Lower leg skin (tissue), 3 donors: Measurements from ENCODE around the gene NUDT19.

ENCODE experiments used
- POLR2A ChIP-seq, 2 donors: fragments of 450-650 bp; IDR thresholded peaks; one replicate each; pipeline ENCODE4 v1.6.1; 2016 to 2017; ENCODE audit warnings: antibody characterized with exemption in 2 of 2, mild to moderate bottlenecking in 1 of 2, moderate library complexity in 1 of 2
- TF ChIP-seq, protein P1 (sequence below), 3 donors: fragments of 450-650 bp; IDR thresholded peaks; one replicate each; pipeline ENCODE4 v1.5.1; 2016; ENCODE audit warnings: antibody characterized with exemption in 3 of 3, mild to moderate bottlenecking in 3 of 3, moderate library complexity in 2 of 3

DNA sequence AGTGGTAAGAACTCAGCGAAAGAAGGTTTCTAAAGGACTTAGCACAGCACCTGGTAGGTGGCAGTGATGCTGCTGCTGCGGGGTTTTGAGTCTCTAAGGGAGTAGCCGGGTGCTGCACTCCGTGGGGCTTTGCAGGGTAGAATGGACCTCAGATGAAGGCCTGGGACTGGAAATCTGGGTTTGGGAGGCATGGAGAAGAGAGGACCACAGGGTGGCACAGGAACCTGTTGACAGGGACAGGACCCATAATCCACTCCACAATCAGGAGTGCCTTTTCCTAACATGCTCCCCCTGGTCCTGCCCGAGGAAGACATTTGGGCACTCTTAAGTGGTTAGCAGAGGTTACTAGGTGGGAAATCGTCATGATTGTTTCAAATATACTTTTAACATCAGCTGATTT is 57.7 kb downstream of the NUDT19 start:
- TF ChIP-seq, protein P1, sequence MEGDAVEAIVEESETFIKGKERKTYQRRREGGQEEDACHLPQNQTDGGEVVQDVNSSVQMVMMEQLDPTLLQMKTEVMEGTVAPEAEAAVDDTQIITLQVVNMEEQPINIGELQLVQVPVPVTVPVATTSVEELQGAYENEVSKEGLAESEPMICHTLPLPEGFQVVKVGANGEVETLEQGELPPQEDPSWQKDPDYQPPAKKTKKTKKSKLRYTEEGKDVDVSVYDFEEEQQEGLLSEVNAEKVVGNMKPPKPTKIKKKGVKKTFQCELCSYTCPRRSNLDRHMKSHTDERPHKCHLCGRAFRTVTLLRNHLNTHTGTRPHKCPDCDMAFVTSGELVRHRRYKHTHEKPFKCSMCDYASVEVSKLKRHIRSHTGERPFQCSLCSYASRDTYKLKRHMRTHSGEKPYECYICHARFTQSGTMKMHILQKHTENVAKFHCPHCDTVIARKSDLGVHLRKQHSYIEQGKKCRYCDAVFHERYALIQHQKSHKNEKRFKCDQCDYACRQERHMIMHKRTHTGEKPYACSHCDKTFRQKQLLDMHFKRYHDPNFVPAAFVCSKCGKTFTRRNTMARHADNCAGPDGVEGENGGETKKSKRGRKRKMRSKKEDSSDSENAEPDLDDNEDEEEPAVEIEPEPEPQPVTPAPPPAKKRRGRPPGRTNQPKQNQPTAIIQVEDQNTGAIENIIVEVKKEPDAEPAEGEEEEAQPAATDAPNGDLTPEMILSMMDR (IDR thresholded peaks at IDR 0.05), result no peak
- no peak for TF ChIP-seq POLR2A (IDR thresholded peaks at IDR 0.05)
